ENCODE measurements around the gene CDH13.

Gene CDH13

GRCh38 chr16:83845263-83845662 is 1218.5 kb downstream of the CDH13 start:
- TF ChIP-seq ZBTB8A (tag by site-specific recombination; IDR thresholded peaks at IDR 0.05) = no peak
- no peak for TF ChIP-seq REPIN1 (tag by site-specific recombination; IDR thresholded peaks at IDR 0.05; ENCODE audit: low read depth)
- no peak for TF ChIP-seq ZFP3 (tag by site-specific recombination; IDR thresholded peaks at IDR 0.05; ENCODE audit: low read depth)
- no peak for TF ChIP-seq ZSCAN4 (tag by site-specific recombination; IDR thresholded peaks at IDR 0.05)
- no peak for TF ChIP-seq ZNF133 (tag by site-specific recombination; IDR thresholded peaks at IDR 0.05)
- TF ChIP-seq ZNF624 (tag by site-specific recombination; IDR thresholded peaks at IDR 0.05) = no peak
- TF ChIP-seq HOXA7 (CRISPR knock-in tag; IDR thresholded peaks at IDR 0.05; ENCODE audit: borderline replicate concordance) = no peak
- TF ChIP-seq ZNF623 (tag by site-specific recombination; IDR thresholded peaks at IDR 0.05) = no peak
- TF ChIP-seq ZBTB11 (tag by site-specific recombination; conservative IDR thresholded peaks at IDR 0.05; ENCODE audit: low read depth) = no peak
- no peak for TF ChIP-seq OSR2 (tag by site-specific recombination; IDR thresholded peaks at IDR 0.05)
- no peak for TF ChIP-seq ZNF280C (tag by site-specific recombination; IDR thresholded peaks at IDR 0.05)
- TF ChIP-seq ZBTB26 (tag by site-specific recombination; optimal IDR thresholded peaks at IDR 0.05) = no peak
- TF ChIP-seq ZNF701 (tag by site-specific recombination; IDR thresholded peaks at IDR 0.05) = no peak
- TF ChIP-seq PRDM1 (tag by site-specific recombination; IDR thresholded peaks at IDR 0.05) = no peak
- TF ChIP-seq PRDM6 (tag by site-specific recombination; IDR thresholded peaks at IDR 0.05) = no peak
- TF ChIP-seq ZBTB17 (tag by site-specific recombination; IDR thresholded peaks at IDR 0.05) = no peak
- TF ChIP-seq ZNF658 (tag by site-specific recombination; IDR thresholded peaks at IDR 0.05) = no peak
- H3K4me1 ChIP-seq (ENCODE audit: control insufficient read depth, insufficient read depth, low read length) = no peaks in the 10 kb centered on the region
- H3K4me3 ChIP-seq (ENCODE audit: low read depth, low read length) = no peak overlapping the region
- CTCF ChIA-PET = no interaction called here
- H3K36me3 ChIP-seq (ENCODE audit: control insufficient read depth in 2 of 2, insufficient read depth in 1 of 2, low read length in 2 of 2) = no peaks in the 10 kb centered on the region
- POLR2A ChIA-PET = no interaction called here
- no peaks in the 10 kb centered on the region for H3K9me3 ChIP-seq (ENCODE audit: control insufficient read depth, insufficient read depth, low read depth, low read length)
- H3K27ac ChIP-seq (ENCODE audit: extremely low read depth, low read depth, low read length) = no peak overlapping the region

Data from HEK293 (cell line).